SK-N-SH (cell line): ENCODE data around the gene STK31. TPM values are rescaled to one million over a fixed set of nuclear protein-coding genes. Genes with fewer than 3 reads are reported as not detected.

ENCODE experiments used
- CTCF ChIA-PET: fragments of 300-600, 350-600 bp; formaldehyde crosslinking; extraction: SDS; loops from one replicate; lab custom pipeline; 2021; lab: Yijun Ruan, JAX
- POLR2A ChIA-PET: fragments of 350-600 bp; sonication (Branson Sonifier 250); formaldehyde crosslinking; extraction: SDS; loops from one replicate; lab custom pipeline; 2020; ENCODE audit warnings: antibody characterized with exemption, inconsistent platforms; lab: Yijun Ruan, JAX
- DNase-seq: peaks from one replicate; pipeline ENCODE4 v3.0.0; 2012
- H2AFZ ChIP-seq: fragments of 200-600 bp; sonication (generic); 2 replicates; pipeline ENCODE4 v1.8.1; 2016; ENCODE audit warnings: antibody characterized with exemption, mild to moderate bottlenecking, low read depth
- H3F3A ChIP-seq: fragments of 200-600 bp; sonication (generic); replicated peaks from 2 replicates; pipeline ENCODE3; 2016; ENCODE audit warnings: antibody characterized with exemption, mild to moderate bottlenecking; ENCODE audit not compliant: insufficient read depth
- H3K27ac ChIP-seq, 2 experiments: fragments of 200-500 bp in 1 of 2; fragments of 200-600 bp in 1 of 2; sonication (Bioruptor generic) in 1 of 2; sonication (generic), shearing (Covaris generic) in 1 of 2; 2 replicates each; pipeline versions ENCODE4 v1.5.1 to v1.6.1; 2014 to 2016; ENCODE audit warnings: low read depth in 2 of 2, inconsistent platforms in 1 of 2, low read length in 1 of 2, mild to moderate bottlenecking in 1 of 2, mixed read lengths in 1 of 2
- H3K27me3 ChIP-seq: fragments of 200-600 bp; sonication (generic), shearing (Covaris generic); 2 replicates; pipeline ENCODE4 v1.6.1; 2016; ENCODE audit warnings: mixed run types; ENCODE audit not compliant: insufficient read depth
- H3K36me3 ChIP-seq, 2 experiments: fragments of 200-500 bp in 1 of 2; fragments of 200-600 bp in 1 of 2; sonication (Bioruptor generic) in 1 of 2; sonication (generic) in 1 of 2; replicated peaks in 1 of 2; 2 replicates each; pipeline versions ENCODE3 to v1.5.1; 2014 to 2016; ENCODE audit warnings: low read length in 1 of 2, mild to moderate bottlenecking in 1 of 2; ENCODE audit not compliant: insufficient read depth in 2 of 2, control insufficient read depth in 1 of 2
- H3K4me1 ChIP-seq, 2 experiments: fragments of 200-500 bp in 1 of 2; fragments of 200-600 bp in 1 of 2; sonication (Bioruptor generic) in 1 of 2; sonication (generic), shearing (Covaris generic) in 1 of 2; 2 replicates each; pipeline versions ENCODE4 v1.5.1 to v1.6.1; 2014 to 2016; ENCODE audit warnings: low read depth in 1 of 2, low read length in 1 of 2, mixed run types in 1 of 2; ENCODE audit not compliant: insufficient read depth in 2 of 2, control insufficient read depth in 1 of 2
- H3K4me2 ChIP-seq: fragments of 200-600 bp; sonication (generic), shearing (Covaris generic); 2 replicates; pipeline ENCODE4 v1.6.1; 2017; ENCODE audit warnings: mixed run types
- H3K4me3 ChIP-seq, 2 experiments: fragments of 200-500 bp in 1 of 2; fragments of 200-600 bp in 1 of 2; sonication (Bioruptor generic) in 1 of 2; sonication (generic), shearing (Covaris generic) in 1 of 2; 2 replicates each; pipeline versions ENCODE4 v1.5.1 to v1.8.1; 2014 to 2016; ENCODE audit warnings: low read depth in 2 of 2, inconsistent platforms in 1 of 2, low read length in 1 of 2, mild to moderate bottlenecking in 1 of 2, mixed read lengths in 1 of 2, moderate library complexity in 1 of 2
- H3K79me2 ChIP-seq: fragments of 200-600 bp; sonication (generic); 2 replicates; pipeline ENCODE4 v1.8.1; 2017; ENCODE audit warnings: mild to moderate bottlenecking; ENCODE audit not compliant: insufficient read depth
- H3K9ac ChIP-seq: fragments of 200-600 bp; sonication (generic); 2 replicates; pipeline ENCODE4 v1.6.1; 2017; ENCODE audit warnings: mixed run types
- H3K9me2 ChIP-seq: fragments of 200-600 bp; sonication (generic); 2 replicates; pipeline ENCODE4 v1.6.1; 2017; ENCODE audit warnings: mixed run types
- H3K9me3 ChIP-seq: fragments of 200-600 bp; sonication (generic); 2 replicates; pipeline ENCODE4 v1.6.1; 2017; ENCODE audit warnings: mixed run types, mild to moderate bottlenecking, moderate library complexity
- H4K20me1 ChIP-seq: fragments of 200-600 bp; sonication (generic); 2 replicates; pipeline ENCODE4 v1.6.1; 2017; ENCODE audit warnings: mild to moderate bottlenecking, mixed run types; ENCODE audit not compliant: insufficient read depth
- EP300 ChIP-seq, 2 experiments: IDR thresholded peaks; 2 replicates each; pipeline versions ENCODE4 v1.4.0 to v1.6.1; 2012; ENCODE audit warnings: borderline replicate concordance in 1 of 2, low read depth in 1 of 2, low read length in 1 of 2
- FOXM1 ChIP-seq: IDR thresholded peaks from 2 replicates; pipeline ENCODE4 v1.4.0; 2012; ENCODE audit warnings: low read depth, mild to moderate bottlenecking
- GABPA ChIP-seq: IDR thresholded peaks from 2 replicates; pipeline ENCODE4 v1.4.0; 2012; ENCODE audit warnings: low read depth, mild to moderate bottlenecking
- GATA2 ChIP-seq: sonication (generic); formaldehyde crosslinking; IDR thresholded peaks from 2 replicates; pipeline ENCODE4 v1.5.0; 2020; ENCODE audit warnings: mild to moderate bottlenecking, missing genetic modification reagents
- IRF3 ChIP-seq: fragments of 150-350 bp; IDR thresholded peaks from 2 replicates; pipeline ENCODE4 v1.6.1; 2016; ENCODE audit warnings: mild to moderate bottlenecking, low read depth, low read length
- MEF2A ChIP-seq: IDR thresholded peaks from 2 replicates; pipeline ENCODE4 v1.4.0; 2012; ENCODE audit warnings: low read depth, borderline replicate concordance
- REST ChIP-seq: IDR thresholded peaks from 2 replicates; pipeline ENCODE4 v1.6.1; 2012; ENCODE audit warnings: mild to moderate bottlenecking, low read depth, low read length, moderate library complexity
- RXRA ChIP-seq: IDR thresholded peaks from 2 replicates; pipeline ENCODE4 v1.4.0; 2012; ENCODE audit warnings: low read depth, mild to moderate bottlenecking, borderline replicate concordance
- WGBS: methylation state at CpG from one replicate; pipeline ENCODE4 v1.1.6; 2017; ENCODE audit warnings: low lambda C conversion rate; 5-methylcytosine and 5-hydroxymethylcytosine counted together
- polyA plus RNA-seq, 3 experiments: library from polyadenylated mRNA; depleted of rRNA; stranded (reverse); fragments of >200 nt; gene quantifications; 2 replicates each; pipeline ENCODE4 v1.2.3, GENCODE V29; 2012
- TF ChIP-seq, protein P1 (sequence below): fragments of 150-350 bp; IDR thresholded peaks from 2 replicates; pipeline ENCODE4 v1.6.1; 2017; ENCODE audit warnings: antibody characterized with exemption, low read length, low read depth, borderline replicate concordance

The STK31 gene, protein sequence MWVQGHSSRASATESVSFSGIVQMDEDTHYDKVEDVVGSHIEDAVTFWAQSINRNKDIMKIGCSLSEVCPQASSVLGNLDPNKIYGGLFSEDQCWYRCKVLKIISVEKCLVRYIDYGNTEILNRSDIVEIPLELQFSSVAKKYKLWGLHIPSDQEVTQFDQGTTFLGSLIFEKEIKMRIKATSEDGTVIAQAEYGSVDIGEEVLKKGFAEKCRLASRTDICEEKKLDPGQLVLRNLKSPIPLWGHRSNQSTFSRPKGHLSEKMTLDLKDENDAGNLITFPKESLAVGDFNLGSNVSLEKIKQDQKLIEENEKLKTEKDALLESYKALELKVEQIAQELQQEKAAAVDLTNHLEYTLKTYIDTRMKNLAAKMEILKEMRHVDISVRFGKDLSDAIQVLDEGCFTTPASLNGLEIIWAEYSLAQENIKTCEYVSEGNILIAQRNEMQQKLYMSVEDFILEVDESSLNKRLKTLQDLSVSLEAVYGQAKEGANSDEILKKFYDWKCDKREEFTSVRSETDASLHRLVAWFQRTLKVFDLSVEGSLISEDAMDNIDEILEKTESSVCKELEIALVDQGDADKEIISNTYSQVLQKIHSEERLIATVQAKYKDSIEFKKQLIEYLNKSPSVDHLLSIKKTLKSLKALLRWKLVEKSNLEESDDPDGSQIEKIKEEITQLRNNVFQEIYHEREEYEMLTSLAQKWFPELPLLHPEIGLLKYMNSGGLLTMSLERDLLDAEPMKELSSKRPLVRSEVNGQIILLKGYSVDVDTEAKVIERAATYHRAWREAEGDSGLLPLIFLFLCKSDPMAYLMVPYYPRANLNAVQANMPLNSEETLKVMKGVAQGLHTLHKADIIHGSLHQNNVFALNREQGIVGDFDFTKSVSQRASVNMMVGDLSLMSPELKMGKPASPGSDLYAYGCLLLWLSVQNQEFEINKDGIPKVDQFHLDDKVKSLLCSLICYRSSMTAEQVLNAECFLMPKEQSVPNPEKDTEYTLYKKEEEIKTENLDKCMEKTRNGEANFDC
- polyA plus RNA-seq (2012; rRNA removed), result 0.02 and 0.05 TPM in 2 replicates
- under 0.01 TPM in 1 of 2 replicates, not detected in the other for polyA plus RNA-seq (2012; cell fraction: cytosol; rRNA removed)
- 0.05 and 0.17 TPM in 2 replicates for polyA plus RNA-seq (2012; cell fraction: nucleus; rRNA removed)

DNA sequence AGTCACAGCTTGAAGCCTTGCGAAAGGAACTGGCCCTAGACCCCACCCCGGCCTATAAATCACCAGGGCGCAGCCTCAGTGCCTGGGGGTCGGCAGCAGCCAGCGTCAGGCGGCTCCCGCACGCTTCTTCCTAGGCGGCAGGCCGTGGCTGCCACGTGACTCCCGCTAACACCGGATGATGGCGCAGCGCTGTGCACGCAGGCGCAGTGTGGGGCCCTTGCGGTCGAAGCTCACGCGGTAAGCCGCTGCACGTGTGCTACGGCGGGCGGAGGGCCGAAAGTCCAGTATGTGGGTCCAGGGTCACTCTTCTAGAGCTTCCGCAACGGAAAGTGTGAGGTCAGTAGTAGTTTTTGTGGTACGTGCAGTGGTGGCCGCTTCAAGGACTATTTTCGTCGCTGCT lies at the start of gene STK31:
Gene STK31, plus strand, starts transcription at position 220 of the 400 bp plus-strand sequence. Its CDS starts 67 bp downstream, at position 287.
- Histone ChIP-seq H3K4me3 (no peak within 1 kb of the TSS), H3K27ac (no peak within 1 kb of the TSS), H3K9ac (no peak within 1 kb of the TSS), H3K4me2 (no peak within 1 kb of the TSS), H3K9me2 (no peaks in the 10 kb centered on the region), H3F3A (peaks cover 19% of the 10 kb centered on the region), H4K20me1 (no peaks in the 10 kb centered on the region), H3K36me3 (peaks cover 0 to 7% of the 10 kb centered on the region in 2 experiments), H3K4me1 (peaks cover 3 to 14% of the 10 kb centered on the region in 2 experiments; a peak in 2 of 4 replicates), H3K27me3 (no peaks in the 10 kb centered on the region), H2AFZ (no peak within 1 kb of the TSS), H3K9me3 (peaks cover 11% of the 10 kb centered on the region), H3K79me2 (no peaks in the 10 kb centered on the region)
- ChIA-PET CTCF (interaction anchor here (1.3 to 8.4 kb wide), 8 partner anchors 11 to 437 kb away, joined by 4 to 188 read pairs (median 10); no protein-coding TSS in a partner anchor), POLR2A (no interaction called here)
- no peak for TF ChIP-seq IRF3
- TF ChIP-seq EP300 (IDR thresholded peaks at IDR 0.05; ENCODE audit: borderline replicate concordance in 1 of 2, low read depth in 1 of 2, low read length in 1 of 2), result no peak
- TF ChIP-seq FOXM1, result no peak
- no peak for TF ChIP-seq REST
- no peak for TF ChIP-seq GATA2
- no peak for TF ChIP-seq GABPA
- TF ChIP-seq MEF2A, result no peak
- TF ChIP-seq, protein P1, sequence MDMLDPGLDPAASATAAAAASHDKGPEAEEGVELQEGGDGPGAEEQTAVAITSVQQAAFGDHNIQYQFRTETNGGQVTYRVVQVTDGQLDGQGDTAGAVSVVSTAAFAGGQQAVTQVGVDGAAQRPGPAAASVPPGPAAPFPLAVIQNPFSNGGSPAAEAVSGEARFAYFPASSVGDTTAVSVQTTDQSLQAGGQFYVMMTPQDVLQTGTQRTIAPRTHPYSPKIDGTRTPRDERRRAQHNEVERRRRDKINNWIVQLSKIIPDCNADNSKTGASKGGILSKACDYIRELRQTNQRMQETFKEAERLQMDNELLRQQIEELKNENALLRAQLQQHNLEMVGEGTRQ, result no peak
- no peak for TF ChIP-seq RXRA
- WGBS, result 96% methylated on average over 33 of the region's 33 CpGs
- no peak for DNase-seq
